Middle frontal gyrus (tissue), 1 donor: ENCODE data around the gene ATAD3B.
"Not testable (repeated sequence)": the region's sequence is repeated elsewhere in the genome, so short reads cannot be mapped to it uniquely, and the experiment has no call there.

ENCODE experiments used
- DNase-seq: peaks from one replicate; pipeline ENCODE4 v3.0.0-alpha.2; 2015; ENCODE audit warnings: low spot score; ENCODE audit errors: extremely low spot score

Gene ATAD3B

DNA sequence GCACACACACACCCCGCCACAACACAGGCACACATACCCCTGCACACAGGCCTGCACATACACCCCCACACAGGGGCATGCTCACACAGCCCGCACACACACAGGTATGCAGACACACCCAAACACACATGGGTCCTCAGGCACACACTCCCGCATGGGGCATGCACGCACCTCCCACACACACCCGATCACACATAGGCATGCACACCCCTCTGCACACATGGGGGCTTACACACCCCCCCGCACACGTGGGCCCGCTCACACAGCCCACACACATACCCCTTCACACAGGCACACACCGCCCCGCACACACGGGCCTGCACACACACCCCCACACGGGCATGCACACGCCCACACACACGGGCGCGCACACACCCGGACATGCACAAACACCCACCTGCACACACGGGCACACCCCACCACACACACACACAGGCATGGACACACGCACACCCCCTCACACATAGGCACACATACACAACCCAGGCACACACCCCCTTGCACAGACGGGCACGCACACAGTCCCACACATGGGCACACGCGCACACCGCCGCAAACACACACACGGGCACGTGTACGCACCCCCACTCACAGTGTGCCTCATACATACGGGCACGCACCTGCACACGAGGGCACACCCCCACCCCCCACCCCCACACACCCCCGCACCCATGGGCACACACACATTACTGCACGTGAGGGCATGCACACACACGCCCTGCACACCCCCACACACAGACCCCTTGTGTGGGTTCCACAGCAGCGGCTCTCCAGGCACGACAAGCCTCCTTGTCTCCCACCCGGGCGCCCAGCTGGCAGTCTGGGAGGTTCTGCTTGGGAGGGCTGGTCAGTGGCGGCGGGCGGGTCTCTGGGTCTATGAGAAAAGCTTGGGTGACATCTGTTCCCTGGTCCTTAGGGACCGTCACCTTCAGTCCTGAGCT is 8.3 kb downstream of the ATAD3B start:
- no peak for DNase-seq

DNA sequence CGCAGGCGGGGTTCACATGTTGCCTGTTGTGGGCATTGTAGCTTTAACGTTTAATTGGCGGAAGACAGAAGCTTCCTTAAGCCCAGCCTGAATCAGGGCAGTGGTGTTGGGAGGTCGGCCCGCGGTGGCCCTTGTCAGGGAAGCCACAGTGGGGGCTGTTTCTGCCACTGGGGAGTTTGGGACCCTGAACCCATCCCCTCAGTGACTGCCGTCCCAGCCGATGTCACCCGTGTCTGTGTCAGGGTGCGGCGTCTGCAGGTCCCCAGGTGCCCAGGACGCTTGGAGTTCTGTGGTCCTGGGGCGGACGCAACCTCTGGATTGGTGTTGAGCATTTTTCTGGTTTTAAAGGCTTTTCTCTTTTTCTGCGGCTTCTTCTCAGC is 8.9 kb downstream of the ATAD3B start:
- DNase-seq, result not testable (repeated sequence)

DNA sequence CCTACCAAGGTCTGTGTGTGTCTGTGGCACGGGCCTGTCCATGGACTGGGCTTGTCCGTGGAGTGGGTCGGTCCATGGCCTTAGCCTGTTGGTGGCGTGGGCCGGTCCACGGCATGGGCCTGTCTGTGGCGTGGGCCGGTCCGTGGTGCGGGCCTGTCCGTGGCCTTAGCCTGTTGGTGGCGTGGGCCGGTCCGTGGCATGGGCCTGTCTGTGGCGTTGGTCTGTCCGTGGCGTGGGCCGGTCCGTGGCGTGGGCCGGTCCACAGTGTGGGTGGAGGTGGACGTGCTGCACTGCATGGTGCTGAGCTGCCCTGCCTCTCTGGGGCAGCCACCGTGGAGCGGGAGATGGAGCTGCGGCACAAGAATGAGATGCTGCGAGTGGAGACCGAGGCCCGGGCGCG is 10.2 kb downstream of the ATAD3B start:
- not testable (repeated sequence) for DNase-seq

DNA sequence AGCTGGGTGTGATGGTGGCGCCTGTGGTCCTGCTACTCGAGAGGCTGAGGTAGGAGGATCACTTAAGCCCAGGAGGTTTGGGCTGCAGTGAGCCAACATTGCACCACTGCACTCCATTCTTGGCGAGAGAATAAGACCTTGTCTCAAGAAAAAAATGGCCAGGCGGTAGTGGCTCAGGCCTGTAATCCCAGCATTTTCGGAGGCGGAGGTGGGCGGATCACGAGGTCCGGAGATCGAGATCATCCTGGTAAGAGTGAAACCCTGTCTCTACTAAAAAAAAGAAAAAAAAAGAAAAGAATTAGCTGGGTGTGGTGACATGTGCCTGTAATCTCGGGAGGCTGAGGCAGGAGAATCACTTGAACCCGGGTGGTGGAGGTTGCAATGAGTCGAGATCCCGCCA is 11.3 kb downstream of the ATAD3B start:
- DNase-seq, result no peak

DNA sequence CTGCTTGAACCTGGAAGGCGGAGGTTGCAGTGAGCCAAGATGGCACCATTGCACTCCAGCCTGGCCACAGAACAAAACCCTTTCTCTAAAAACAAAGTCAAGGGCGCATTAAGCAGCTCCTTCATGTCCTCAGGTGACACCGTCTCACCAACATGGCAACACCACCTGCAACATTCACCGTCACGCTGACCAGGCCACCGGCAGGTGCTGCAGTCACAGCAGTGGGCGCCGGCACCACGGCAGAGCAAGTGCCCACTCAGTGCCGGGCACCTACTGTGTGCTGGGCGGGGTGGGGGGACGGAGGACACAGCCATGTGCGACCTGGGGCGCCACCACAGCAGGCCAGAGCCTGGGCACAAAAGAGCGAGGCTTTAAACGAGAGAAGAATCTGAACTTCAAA is 12.1 kb downstream of the ATAD3B start:
- no peak for DNase-seq

DNA sequence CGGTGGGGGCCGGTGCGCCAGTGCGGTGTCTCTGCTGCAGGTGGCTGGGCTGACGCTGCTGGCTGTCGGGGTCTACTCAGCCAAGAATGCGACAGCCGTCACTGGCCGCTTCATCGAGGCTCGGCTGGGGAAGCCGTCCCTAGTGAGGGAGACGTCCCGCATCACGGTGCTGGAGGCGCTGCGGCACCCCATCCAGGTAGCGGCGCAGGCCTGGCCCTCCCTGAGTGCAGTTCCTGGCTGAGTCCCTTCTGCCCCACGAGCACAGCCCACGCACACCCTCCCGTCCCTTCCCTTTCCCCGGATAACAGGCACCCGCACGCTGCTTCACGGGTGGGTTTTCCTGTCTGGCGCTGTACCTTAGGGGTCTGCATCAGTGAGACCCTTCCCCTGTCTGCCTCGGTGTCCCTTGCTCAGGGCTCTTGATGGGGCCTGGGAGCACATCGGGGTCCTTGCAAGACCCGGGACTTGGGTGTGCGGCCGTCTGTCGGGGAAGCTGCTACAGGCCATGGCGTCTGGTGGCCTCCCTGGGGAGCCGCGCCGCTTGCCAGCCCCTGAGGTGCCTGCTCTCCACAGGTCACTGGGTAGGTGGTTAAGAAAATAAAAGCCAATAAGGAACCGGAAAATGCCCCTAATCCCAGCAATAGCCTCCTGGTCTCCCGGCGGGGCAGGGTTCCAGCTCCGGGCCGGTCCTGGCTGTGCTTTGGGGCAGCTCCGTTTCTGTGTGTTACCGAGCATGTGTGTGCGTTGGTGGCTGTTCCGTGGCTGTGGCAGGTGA is 13.6 kb downstream of the ATAD3B start:
- DNase-seq, result not testable (repeated sequence)

DNA sequence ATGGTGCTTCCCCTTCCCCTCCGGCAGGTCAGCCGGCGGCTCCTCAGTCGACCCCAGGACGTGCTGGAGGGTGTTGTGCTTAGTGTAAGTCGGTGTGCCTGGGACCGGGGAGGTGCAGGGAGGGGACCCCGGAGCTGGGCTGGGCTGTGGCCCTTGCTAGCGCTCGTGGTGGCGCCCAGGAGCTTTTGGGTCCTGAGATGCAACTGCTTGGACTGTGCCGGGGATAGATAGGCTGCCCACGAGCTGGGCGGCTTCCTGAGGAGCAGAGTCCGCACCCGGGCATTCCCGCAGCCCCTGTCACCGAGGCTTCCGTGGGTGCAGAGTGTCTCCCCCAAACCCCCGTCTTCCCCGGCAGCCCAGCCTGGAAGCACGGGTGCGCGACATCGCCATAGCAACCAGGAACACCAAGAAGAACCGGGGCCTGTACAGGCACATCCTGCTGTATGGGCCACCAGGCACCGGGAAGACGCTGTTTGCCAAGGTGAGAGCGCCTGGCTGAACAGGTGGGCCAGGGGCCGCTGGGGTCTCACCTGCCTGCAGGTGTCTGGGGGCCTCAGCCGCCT is 14.3 kb downstream of the ATAD3B start:
- DNase-seq, result not testable (repeated sequence)

DNA sequence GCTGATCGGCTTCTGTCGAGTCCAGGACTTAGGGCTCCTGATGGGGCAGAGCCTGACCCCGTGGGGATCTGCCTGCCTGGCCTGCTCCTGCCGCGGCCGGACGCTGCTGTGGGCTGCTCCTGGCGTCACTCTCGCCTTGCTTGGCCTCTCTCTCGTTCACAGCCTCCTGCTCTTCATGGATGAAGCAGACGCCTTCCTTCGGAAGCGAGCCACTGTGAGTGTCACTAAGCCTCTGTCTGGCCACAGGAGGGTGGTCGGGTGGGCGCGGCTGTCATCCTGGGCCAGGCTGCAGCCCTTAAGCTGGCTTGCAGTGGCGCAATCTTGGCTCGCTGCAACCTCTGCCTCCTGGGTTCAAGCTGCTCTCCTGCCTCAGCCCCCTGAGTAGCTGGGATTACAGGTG is 16.1 kb downstream of the ATAD3B start:
- DNase-seq, result no peak

DNA sequence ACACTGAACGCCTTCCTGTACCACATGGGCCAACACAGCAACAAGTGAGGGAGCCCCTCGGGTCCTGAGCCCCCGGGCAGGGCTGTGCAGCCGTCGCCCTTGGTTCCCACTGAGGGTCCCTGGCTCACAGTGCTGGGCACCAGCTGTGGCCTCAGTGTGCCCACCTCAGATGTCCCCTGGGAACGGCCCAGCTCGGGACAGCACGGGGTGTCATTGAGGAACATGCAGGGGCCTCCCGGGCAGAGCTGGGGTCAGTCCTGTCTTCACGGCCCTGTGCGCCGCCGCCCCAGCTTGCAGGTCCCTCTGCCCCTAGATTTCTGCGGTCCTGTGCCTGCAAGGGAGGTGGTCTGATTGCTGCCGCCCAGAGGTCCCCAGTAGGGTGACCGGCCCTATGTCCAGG is 17.7 kb downstream of the ATAD3B start:
- DNase-seq, result no peak

DNA sequence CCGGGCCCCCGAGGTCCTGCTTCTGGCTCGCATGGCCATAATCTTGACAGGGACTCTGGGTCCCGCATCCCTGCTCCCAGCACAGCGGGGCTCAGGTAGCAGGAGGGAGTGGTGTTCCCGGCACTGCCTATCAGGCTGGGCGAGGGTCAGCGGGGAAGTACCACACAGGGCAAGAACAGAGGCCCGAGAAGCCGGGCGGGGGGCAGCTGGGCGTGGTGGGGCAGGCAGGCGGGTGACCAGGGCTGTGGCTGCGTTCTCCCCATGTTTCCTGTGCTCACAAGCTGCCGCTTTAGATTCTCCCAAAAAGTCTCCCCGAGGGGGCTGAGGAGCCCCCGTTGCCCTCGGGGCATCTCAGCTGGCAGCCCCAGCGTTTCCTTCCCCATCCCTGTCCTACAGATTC is 18.3 kb downstream of the ATAD3B start:
- DNase-seq, result no peak

DNA sequence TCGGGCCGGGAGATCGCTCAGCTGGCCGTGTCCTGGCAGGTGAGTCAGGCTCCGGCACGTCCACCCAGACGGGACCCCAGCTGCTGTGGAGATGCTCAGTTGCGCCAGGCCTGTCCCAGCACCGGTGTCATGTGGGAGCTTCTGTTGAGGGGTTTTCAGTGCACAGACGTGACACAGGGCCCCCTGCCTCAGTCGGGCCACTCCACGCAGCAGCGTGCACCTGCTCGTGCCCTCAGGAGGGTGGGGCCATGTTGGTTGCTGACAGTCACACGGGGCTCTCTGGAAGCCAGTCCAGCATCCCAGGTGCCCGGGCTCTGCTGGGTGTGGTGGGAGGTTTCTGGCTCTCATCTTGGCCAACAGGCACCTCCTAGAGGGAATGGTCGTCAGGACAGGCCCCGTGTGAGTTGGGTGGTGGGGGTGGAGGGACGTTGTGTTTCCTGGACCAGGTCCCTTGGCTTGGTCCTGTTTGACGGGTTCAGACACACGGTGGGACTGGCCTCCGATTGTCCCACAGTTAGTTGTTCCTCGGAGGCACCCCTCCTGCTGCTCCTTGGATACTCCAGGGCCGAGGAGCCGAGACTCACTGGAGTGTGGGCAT is 19.2 kb downstream of the ATAD3B start:
- no peak for DNase-seq

DNA sequence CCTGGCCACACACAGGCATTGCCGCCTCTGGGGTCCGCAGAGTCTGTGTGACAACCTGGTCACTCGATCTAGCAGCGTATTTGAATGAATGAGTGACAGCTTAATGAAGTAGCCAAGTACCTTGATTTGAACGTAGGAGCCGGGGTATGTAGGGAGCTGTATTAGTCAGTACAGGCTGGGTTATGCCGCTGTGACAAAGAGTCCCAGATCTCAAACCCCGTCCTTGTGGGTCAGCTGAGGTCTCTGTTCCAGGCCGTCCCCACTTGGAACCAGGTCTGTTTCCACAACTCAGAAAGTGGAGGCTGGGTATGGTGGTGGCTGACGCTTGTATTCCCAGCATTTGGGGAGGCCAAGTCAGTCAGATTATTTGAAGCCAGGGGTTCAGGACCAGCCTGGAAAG is 20.0 kb downstream of the ATAD3B start:
- no peak for DNase-seq

DNA sequence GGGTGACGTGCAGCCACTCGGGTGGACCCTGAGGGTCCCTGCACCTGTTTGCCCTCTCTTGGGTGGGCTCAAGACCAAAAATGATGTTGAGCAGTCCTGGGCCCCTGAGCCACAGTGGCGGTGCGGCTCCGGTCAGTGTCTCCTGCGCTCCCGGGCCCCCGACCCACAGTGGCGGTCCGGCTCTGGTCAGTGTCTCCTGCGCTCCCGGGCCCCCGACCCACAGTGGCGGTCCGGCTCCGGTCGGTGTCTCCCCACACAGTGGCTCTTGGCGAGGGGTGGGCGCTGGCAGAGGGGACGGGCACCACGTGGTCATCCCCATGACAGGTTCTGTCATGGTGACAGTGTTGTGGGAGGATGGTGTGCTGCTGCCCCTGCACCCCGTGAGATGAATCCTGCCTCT is 22.7 kb downstream of the ATAD3B start:
- DNase-seq, result not testable (repeated sequence)

DNA sequence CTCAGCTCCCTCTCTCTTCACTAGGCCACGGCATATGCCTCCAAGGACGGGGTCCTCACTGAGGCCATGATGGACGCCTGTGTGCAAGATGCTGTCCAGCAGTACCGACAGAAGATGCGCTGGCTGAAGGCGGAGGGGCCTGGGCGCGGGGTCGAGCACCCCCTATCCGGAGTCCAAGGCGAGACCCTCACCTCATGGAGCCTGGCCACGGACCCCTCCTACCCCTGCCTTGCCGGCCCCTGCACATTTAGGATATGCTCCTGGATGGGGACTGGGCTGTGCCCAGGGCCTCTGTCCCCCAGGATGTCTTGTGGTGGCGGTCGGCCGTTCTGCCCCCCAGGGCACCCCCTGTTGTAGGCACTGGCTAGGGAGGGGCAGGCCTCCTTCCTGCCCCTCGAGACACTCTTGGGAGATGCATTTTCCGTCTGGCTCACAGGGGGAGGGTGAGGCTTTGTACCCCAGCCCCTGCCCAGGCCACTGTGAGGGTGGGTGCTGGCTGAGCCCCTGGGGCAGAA is 24.0 kb downstream of the ATAD3B start:
- DNase-seq, result not testable (repeated sequence)

DNA sequence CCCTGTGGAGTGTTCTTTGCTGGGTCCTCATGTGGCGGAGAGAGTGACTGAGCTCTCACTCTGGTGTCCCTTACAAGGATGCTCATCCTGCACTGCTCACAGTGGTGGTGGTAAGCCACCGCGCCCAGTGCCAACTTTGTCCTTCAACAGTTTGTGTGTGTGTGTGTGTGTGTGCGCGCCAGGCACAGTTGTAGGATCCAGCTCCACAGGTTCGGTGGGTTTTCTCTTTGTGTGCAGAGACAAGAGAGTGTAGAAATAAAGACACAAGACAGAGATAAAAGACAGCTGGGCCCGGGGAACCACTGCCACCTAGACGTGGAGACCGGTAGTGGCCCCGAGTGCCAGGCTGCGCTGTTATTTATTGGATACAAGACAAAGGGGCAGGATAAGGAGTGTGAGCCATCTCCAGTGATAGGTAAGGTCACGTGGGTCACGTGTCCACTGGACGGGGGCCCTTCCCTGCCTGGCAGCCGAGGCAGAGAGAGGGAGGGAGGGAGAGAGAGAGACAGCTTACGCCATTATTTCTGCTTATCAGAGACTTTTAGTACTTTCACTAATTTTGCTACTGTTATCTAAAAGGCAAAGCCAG is 33.3 kb downstream of the ATAD3B start:
- not testable (repeated sequence) for DNase-seq

DNA sequence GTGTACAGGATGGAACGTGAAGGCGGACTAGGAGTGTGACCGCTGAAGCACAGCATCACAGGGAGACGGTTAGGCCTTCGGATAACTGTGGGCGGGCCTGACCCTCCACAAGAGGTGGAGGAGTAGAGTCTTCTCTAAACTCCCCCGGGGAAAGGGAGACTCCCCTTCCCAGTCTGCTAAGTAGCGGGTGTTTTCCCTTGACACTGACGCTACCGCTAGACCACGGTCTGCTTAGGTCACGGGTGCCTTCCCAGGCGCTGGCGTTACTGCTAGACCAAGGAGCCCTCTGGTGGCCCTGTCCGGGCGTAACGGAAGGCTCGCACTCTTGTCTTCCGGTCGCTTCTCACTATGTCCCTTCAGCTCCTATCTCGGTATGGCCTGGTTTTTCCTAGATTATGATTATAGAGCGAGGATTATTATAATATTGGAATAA is 33.8 kb downstream of the ATAD3B start:
- DNase-seq, result not testable (repeated sequence)

DNA sequence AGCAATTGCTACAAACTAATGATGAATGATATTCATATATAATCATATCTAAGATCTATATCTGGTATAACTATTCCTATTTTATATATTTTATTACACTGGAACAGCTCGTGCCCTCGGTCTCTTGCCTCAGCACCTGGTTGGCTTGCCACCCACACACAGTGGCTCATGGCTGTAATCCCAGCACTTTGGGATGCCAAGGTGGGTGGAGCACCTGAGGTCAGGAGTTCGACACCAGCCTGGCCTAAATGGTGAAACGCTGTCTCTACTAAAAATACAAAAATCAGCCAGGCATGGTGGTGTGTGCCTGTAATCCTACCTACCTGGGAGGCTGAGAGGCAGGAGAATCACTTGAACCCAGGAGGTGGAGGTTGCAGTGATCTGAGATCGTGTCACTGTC is 34.2 kb downstream of the ATAD3B start:
- DNase-seq, result not testable (repeated sequence)

DNA sequence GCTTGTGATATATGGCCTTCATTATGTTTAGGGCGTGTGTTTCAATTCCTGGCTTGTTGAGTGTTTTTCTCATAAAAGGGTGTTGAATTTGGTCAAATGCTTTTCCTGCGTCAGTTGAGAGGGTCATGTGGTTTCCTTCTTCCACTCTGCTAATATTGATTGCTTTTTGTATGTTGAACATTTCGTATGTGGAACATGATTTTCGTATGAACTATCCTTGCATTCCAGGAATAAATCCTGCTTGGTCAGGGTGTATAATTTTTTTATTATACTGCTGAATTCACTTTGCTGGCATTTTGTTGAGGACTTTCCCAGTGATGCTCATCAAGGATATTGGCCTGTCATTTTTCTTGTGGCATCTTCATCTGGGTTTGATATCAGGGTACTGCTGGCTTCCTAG is 35.7 kb downstream of the ATAD3B start:
- no peak for DNase-seq

DNA sequence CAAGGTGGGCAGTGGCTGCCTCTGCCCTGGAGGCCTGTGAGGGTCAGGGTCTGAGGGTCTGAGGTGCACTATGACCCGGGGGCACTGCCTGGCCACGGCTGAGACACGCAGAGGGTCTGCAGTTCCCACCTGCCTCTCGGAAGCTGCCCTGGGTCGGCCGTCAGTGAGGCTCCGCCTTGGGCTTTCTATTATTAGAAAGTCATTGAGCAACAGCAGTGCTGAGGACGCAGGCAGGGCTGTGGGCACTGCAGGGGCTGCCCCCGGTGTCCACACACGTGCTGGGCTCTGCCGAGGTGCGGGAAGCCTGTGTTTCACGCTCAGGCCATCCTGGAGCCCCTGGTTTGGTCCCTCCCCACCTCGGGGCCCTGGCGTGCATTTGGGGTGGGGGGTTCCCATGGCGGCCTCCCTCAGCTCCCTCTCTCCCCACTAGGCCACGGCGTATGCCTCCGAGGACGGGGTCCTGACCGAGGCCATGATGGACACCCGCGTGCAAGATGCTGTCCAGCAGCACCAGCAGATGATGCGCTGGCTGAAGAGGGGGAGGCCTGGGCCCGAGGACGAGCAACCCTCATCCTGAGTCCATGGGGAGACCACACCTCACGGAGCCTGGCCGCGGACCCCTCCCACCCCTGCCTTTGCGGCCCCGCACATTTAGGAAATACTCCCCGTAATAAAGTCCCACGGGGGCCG is 37.4 kb downstream of the ATAD3B start:
- not testable (repeated sequence) for DNase-seq

DNA sequence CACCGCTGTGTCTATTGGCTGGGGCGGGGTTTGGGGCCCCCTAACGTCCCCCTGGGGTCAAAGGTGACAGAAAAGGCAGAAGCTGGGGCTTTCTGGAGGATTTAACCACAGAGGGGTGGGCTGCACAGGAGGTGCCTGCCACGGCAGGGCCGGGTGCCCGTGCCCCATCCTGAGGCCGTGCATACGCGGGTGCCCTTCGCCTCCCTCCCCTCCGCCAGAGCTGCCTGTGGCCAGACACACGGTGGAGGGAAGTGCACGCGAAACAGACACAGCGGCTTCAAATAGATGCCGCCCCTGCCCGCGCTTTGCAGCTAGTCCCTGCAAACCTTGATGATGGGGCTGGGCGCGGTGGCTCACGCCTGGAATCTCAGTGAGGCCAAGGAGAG is 37.9 kb downstream of the ATAD3B start:
- DNase-seq, result not testable (repeated sequence)
